MM.1S (cell line): ENCODE results near the gene TMEM82.

Experiments
- DNase-seq: peaks from one replicate; pipeline ENCODE4 v3.0.0-alpha.2; 2015
- H2AFZ ChIP-seq: fragments of 300-600 bp; sonication (generic); 2 replicates; pipeline ENCODE4 v1.6.0; 2016; ENCODE audit warnings: antibody characterized with exemption, low read length
- H3F3A ChIP-seq: fragments of 300-600 bp; sonication (generic); 2 replicates; pipeline ENCODE4 v1.6.1; 2016; ENCODE audit warnings: mild to moderate bottlenecking, antibody characterized with exemption, low read length, moderate library complexity, mixed read lengths; ENCODE audit not compliant: insufficient read depth
- H3K27ac ChIP-seq: fragments of 300-600 bp; sonication (generic); 2 replicates; pipeline ENCODE4 v1.5.1; 2016; ENCODE audit warnings: mild to moderate bottlenecking, low read length
- H3K27me3 ChIP-seq: fragments of 300-600 bp; sonication (generic); replicated peaks from 2 replicates; pipeline ENCODE4 v1.6.0; 2016; ENCODE audit warnings: low read length; ENCODE audit not compliant: insufficient read depth
- H3K36me3 ChIP-seq: fragments of 300-600 bp; sonication (generic); replicated peaks from 2 replicates; pipeline ENCODE4 v1.6.1; 2016; ENCODE audit warnings: mild to moderate bottlenecking, low read length, mixed read lengths; ENCODE audit not compliant: insufficient read depth
- H3K4me1 ChIP-seq: fragments of 300-600 bp; sonication (generic); 2 replicates; pipeline ENCODE4 v1.6.1; 2016; ENCODE audit warnings: low read length, mixed read lengths
- H3K4me2 ChIP-seq: fragments of 300-600 bp; sonication (generic); 2 replicates; pipeline ENCODE4 v1.6.0; 2016; ENCODE audit warnings: low read depth, low read length
- H3K4me3 ChIP-seq: fragments of 300-600 bp; sonication (generic); 2 replicates; pipeline ENCODE4 v1.5.1; 2016; ENCODE audit warnings: low read length, mixed read lengths
- H3K79me2 ChIP-seq: fragments of 300-600 bp; sonication (generic); 2 replicates; pipeline ENCODE4 v1.6.1; 2016; ENCODE audit warnings: mixed run types, low read length, mixed read lengths
- H3K9ac ChIP-seq: fragments of 300-600 bp; sonication (generic); 2 replicates; pipeline ENCODE4 v1.6.1; 2016; ENCODE audit warnings: low read length, mixed read lengths
- H3K9me2 ChIP-seq: fragments of 300-600 bp; sonication (generic); replicated peaks from 2 replicates; pipeline ENCODE4 v1.6.1; 2016; ENCODE audit warnings: mild to moderate bottlenecking, low read length, mixed read lengths; ENCODE audit not compliant: insufficient read depth
- H3K9me3 ChIP-seq: fragments of 300-600 bp; sonication (generic); replicated peaks from 2 replicates; pipeline ENCODE4 v1.6.1; 2016; ENCODE audit warnings: mild to moderate bottlenecking, low read length, mixed read lengths; ENCODE audit not compliant: insufficient read depth
- H4K20me1 ChIP-seq: fragments of 300-600 bp; sonication (generic); 2 replicates; pipeline ENCODE4 v1.6.1; 2016; ENCODE audit warnings: mild to moderate bottlenecking, low read length, moderate library complexity, mixed read lengths; ENCODE audit not compliant: insufficient read depth
- EZH2 ChIP-seq: fragments of 300-600 bp; sonication (generic); optimal IDR thresholded peaks from 2 replicates; pipeline ENCODE3; 2017; ENCODE audit warnings: low read depth, mild to moderate bottlenecking, antibody characterized with exemption, low read length, mixed read lengths
- EZH2phosphoT487 ChIP-seq: fragments of 300-600 bp; sonication (generic); IDR thresholded peaks from 2 replicates; pipeline ENCODE4 v1.6.1; 2018; ENCODE audit warnings: antibody characterized with exemption, low read length
- TF ChIP-seq, protein P1 (sequence below): fragments of 300-600 bp; sonication (generic); IDR thresholded peaks from 2 replicates; pipeline ENCODE4 v1.5.1; 2016; ENCODE audit warnings: antibody characterized with exemption, low read length, mixed read lengths

The TMEM82 gene

DNA sequence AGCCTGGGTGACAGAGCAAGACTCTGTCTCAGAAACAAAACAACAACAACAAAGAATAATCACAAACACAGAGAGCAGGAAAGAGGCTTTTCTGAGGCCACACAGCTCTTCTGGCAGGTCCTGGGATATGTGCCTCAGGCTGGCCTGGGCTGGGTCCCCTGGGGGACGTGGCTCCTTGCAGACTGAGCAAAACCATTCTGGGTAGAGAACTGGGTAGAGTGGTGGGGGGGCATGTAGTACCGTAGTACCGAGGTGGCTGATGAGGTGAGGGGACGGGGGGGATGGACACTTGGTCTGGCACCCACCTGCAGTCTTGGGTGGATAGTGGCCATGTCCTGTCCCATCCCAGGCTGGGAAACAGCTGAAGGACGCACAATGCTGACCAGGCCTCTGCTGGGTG lies 6.0 kb downstream of the TMEM82 start:
- Histone ChIP-seq H2AFZ (no peak overlapping the region), H3K36me3 (no peaks in the 10 kb centered on the region), H3K9me2 (no peaks in the 10 kb centered on the region), H3K4me3 (no peak overlapping the region), H3K4me2 (no peak overlapping the region), H3F3A (no peaks in the 10 kb centered on the region), H3K27ac (no peak overlapping the region), H3K79me2 (no peaks in the 10 kb centered on the region), H3K27me3 (peaks cover 6% of the 10 kb centered on the region; the same call in 1 of the 2 replicates), H3K4me1 (peaks cover 6% of the 10 kb centered on the region), H3K9ac (no peak overlapping the region), H4K20me1 (no peaks in the 10 kb centered on the region), H3K9me3 (no peaks in the 10 kb centered on the region)
- no peak for DNase-seq
- TF ChIP-seq EZH2 (no peak), EZH2phosphoT487 (no peak)
- TF ChIP-seq, protein P1, sequence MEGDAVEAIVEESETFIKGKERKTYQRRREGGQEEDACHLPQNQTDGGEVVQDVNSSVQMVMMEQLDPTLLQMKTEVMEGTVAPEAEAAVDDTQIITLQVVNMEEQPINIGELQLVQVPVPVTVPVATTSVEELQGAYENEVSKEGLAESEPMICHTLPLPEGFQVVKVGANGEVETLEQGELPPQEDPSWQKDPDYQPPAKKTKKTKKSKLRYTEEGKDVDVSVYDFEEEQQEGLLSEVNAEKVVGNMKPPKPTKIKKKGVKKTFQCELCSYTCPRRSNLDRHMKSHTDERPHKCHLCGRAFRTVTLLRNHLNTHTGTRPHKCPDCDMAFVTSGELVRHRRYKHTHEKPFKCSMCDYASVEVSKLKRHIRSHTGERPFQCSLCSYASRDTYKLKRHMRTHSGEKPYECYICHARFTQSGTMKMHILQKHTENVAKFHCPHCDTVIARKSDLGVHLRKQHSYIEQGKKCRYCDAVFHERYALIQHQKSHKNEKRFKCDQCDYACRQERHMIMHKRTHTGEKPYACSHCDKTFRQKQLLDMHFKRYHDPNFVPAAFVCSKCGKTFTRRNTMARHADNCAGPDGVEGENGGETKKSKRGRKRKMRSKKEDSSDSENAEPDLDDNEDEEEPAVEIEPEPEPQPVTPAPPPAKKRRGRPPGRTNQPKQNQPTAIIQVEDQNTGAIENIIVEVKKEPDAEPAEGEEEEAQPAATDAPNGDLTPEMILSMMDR: no peak

DNA sequence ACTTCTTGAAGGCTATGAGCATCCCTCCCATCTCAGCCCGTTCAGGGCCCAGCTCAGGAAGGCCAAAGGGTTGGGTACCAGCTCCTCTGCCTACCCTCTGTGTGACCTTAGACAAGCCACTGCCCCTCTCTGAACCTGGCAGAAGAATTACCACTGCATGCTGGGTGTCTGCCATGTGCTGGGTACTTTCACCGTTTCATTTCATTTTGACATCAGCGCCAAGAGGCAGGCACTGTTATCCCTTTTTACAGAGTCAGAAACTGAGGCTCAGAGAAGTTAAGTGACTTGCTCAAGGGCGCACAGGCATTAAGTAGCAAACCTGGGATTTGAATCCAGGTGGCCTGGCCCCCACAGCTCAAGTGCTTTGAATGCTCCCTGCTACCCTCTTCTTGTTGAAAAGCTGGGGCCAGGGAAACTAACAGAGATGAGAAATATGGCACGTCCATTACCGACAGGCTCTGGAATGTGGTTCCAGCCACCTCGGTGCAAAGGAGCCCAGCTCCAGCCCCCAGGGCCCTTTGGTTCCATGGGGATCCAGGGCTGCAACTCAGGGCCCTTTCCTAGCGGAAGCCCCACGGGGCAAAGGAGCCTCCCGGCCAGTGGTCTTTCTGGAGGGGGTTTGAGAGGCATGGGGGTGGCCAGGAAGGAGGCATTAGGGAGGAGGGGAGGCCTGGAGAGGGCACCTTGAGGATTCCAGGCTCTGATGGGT lies 6.5 kb downstream of the TMEM82 start:
- Histone ChIP-seq H3K9me2 (no peaks in the 10 kb centered on the region), H3K27me3 (peaks cover 6% of the 10 kb centered on the region; the same call in 1 of the 2 replicates), H3K79me2 (no peaks in the 10 kb centered on the region), H3K9ac (no peak overlapping the region), H3F3A (no peaks in the 10 kb centered on the region), H3K4me2 (no peak overlapping the region), H3K4me3 (no peak overlapping the region), H3K27ac (no peak overlapping the region), H3K4me1 (peaks cover 6% of the 10 kb centered on the region), H3K36me3 (no peaks in the 10 kb centered on the region), H4K20me1 (no peaks in the 10 kb centered on the region), H2AFZ (no peak overlapping the region), H3K9me3 (no peaks in the 10 kb centered on the region)
- no peak for DNase-seq
- TF ChIP-seq, protein P1: no peak
- no peak for TF ChIP-seq EZH2

DNA sequence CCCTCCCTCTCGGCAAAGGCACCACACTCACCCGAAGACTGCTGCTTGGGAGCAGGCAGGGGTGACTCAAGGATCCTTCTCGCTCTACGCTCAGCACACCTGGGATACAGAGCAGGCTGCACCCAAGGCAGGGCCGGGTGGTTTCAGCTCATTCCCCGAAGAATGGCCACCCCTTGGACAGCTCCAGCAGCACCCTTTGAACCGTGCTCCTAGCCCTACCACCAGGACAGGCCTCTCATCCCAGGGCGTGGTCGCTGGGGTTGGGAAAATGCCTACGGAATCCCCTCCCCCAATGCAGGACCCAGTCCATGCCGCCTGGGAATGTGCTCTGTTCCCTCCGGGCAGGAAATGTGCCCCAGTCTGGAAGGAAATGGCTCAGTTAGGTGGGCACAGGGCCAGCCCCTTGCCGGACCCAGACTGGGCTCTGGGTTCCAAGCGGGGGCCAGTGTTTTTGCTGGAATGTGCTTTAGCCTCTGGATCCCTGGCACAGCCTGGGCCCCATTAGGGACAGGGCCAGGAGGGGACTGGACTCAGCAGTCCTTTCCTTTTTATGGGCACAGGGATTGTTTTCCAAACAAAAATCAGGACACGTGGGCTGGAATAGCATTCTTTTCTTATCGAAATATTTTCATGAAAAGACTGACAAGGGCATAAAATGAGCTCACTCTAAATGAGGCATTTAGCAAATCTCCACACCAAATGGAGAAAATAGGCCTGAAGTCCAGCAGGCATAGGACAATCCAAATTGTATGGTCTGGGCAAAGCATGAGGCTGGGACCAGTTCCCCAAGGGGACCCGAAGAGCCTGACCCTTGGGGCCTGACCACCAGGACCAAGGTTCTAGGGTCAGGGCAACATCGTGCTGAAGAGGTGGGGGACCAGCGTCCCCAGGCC lies 7.3 kb downstream of the TMEM82 start:
- Histone ChIP-seq H4K20me1 (no peaks in the 10 kb centered on the region), H3K36me3 (no peaks in the 10 kb centered on the region), H3K4me2 (no peak overlapping the region), H2AFZ (no peak overlapping the region), H3K79me2 (no peaks in the 10 kb centered on the region), H3K4me1 (peaks cover 6% of the 10 kb centered on the region), H3K9me2 (no peaks in the 10 kb centered on the region), H3K9me3 (no peaks in the 10 kb centered on the region), H3K9ac (no peak overlapping the region), H3K27ac (no peak overlapping the region), H3F3A (no peaks in the 10 kb centered on the region), H3K4me3 (no peak overlapping the region), H3K27me3 (peaks cover 6% of the 10 kb centered on the region; the same call in 1 of the 2 replicates)
- TF ChIP-seq, protein P1: no peak
- no peak for TF ChIP-seq EZH2
- TF ChIP-seq EZH2phosphoT487: no peak
- no peak for DNase-seq
